Muscle layer of duodenum (tissue), 2 donors: Measurements from ENCODE around the gene KIAA1549.

ENCODE experiments used
- H3K27ac ChIP-seq: one replicate; pipeline ENCODE4 v1.7.0; 2013; ENCODE audit warnings: mild to moderate bottlenecking, low read length
- H3K27me3 ChIP-seq: one replicate; pipeline ENCODE4 v1.7.0; 2013; ENCODE audit warnings: low read depth, mild to moderate bottlenecking, control low read depth, low read length
- H3K36me3 ChIP-seq, 2 donors: one replicate each; pipeline ENCODE4 v1.7.0; 2013; ENCODE audit warnings: low read length in 2 of 2, control low read depth in 1 of 2, mild to moderate bottlenecking in 1 of 2; ENCODE audit not compliant: insufficient read depth in 2 of 2, control insufficient read depth in 1 of 2
- H3K4me1 ChIP-seq, 2 donors: one replicate each; pipeline ENCODE4 v1.7.0; 2013; ENCODE audit warnings: low read length in 2 of 2, mild to moderate bottlenecking in 2 of 2, control low read depth in 1 of 2, moderate library complexity in 1 of 2; ENCODE audit not compliant: insufficient read depth in 2 of 2, control insufficient read depth in 1 of 2
- H3K4me3 ChIP-seq, 2 donors: one replicate each; pipeline ENCODE4 v1.7.0; 2013; ENCODE audit warnings: low read length in 2 of 2, low read depth in 1 of 2, mild to moderate bottlenecking in 1 of 2
- H3K9me3 ChIP-seq, 2 donors: one replicate each; pipeline ENCODE4 v1.7.0; 2013; ENCODE audit warnings: low read length in 2 of 2, control low read depth in 1 of 2, mild to moderate bottlenecking in 1 of 2; ENCODE audit not compliant: control insufficient read depth in 1 of 2
- donor health status: healthy.

KIAA1549 gene

DNA sequence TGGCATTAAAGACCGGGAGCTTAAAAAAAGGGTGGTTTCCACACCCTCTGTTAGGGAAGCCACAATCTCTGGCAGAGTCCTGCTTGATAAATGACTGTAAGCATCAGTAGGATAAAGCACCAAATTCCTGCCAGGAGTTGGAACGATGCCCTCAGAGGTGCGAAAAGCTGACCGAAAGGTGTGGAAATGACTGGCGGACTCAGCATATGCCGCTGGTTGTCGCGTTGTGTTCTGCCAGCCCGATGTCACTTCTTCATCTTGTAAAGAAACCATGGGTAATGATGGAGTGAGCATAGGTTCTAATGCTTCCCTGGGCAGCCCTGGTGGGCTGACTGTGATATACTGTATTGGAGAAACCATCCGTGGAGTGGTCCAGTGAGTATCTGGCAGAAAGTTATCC, 62.4 kb downstream of the KIAA1549 start:
- no peak overlapping the region for H3K27ac ChIP-seq
- no peak overlapping the region for H3K4me3 ChIP-seq
- H3K36me3 ChIP-seq: no peaks in the 10 kb centered on the region
- no peaks in the 10 kb centered on the region for H3K9me3 ChIP-seq
- no peaks in the 10 kb centered on the region for H3K27me3 ChIP-seq
- H3K4me1 ChIP-seq: no peaks in the 10 kb centered on the region

DNA sequence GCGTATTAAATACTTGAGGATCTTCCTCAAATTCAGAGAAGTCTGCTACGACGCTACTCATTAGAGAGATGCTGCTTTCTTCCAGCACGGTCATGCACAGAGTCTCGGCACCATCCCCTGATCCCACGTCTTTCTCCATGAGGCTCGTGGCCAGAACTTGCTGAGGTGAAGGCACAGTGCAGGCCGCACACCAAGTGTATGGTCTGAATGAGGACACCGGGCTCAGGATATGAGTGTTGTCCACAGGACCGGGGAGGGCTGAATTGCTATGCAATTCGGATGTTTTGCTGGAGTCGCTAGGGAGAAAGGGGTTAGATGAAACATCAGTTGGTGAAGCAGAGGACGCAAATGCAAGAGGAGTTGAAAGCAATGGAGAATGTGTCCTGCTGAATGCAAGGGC, 63.0 kb downstream of the KIAA1549 start:
- H3K27me3 ChIP-seq: no peaks in the 10 kb centered on the region
- H3K36me3 ChIP-seq: no peaks in the 10 kb centered on the region
- no peaks in the 10 kb centered on the region for H3K4me1 ChIP-seq
- H3K27ac ChIP-seq: no peak overlapping the region
- no peaks in the 10 kb centered on the region for H3K9me3 ChIP-seq
- no peak overlapping the region for H3K4me3 ChIP-seq

DNA sequence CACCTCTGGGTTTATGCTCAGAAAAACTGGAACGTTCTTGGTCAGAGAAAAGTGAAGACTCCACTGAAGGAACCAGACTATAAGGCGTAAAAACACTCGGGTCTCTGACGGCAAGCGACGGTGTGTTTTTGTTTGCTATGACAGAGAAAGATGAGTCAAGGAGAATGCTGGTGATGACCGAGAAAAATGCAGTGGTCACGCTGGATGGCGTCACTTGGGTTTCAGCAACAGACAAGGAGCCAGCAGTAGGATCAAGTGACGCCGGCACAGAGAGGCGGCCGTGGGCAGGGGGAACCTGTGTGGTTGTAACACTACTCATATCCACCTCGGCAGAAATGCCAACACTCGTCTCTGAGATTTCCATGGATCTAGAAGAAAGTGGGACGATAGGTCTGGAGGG, 63.4 kb downstream of the KIAA1549 start:
- no peaks in the 10 kb centered on the region for H3K4me1 ChIP-seq
- no peak overlapping the region for H3K4me3 ChIP-seq
- no peak overlapping the region for H3K27ac ChIP-seq
- H3K27me3 ChIP-seq: no peaks in the 10 kb centered on the region
- H3K9me3 ChIP-seq: no peaks in the 10 kb centered on the region
- H3K36me3 ChIP-seq: no peaks in the 10 kb centered on the region

DNA sequence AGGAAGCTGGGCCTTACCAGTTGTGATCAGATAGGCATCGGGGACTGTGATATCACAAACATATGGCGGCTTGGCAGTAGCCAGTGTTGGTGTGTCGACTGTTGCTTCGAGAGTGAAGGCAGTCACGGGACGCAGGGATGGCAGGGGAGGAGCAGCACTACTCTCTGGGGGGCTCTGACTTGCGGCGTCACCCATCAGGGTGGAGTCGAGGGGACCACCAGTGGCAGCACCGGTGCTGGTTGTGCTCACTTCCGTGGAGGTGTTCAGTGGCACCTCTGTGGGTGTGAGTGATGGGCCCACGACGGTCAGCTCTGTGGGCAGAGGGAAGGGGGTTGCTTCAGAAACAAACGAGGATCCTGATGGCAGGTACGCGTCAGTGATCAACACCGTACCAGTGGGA, 64.5 kb downstream of the KIAA1549 start:
- Histone ChIP-seq H3K27ac (no peak overlapping the region), H3K36me3 (no peaks in the 10 kb centered on the region), H3K4me1 (no peaks in the 10 kb centered on the region), H3K9me3 (no peaks in the 10 kb centered on the region), H3K4me3 (no peak overlapping the region), H3K27me3 (no peaks in the 10 kb centered on the region)

DNA sequence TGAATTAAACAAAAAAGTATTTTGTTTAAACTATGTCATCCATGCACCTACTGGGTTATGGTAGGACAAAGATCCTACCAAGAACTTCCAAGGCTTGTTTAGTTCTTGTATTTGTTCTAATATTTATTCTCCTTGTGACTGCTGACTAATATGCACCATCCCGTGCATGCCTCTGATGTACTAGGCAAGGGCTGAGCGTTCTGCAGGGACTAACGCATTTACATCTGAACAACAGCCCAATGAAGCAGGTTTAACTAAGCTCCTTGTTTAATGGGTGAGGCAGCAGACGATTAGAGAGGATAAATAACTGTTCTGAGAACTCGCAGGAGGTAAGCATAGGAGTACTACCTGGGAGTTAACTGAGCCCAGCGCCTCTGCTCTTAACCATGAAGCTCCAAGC, 64.9 kb downstream of the KIAA1549 start:
- H3K36me3 ChIP-seq: no peaks in the 10 kb centered on the region
- no peaks in the 10 kb centered on the region for H3K27me3 ChIP-seq
- no peaks in the 10 kb centered on the region for H3K9me3 ChIP-seq
- H3K4me1 ChIP-seq: no peaks in the 10 kb centered on the region
- no peak overlapping the region for H3K27ac ChIP-seq
- H3K4me3 ChIP-seq: no peak overlapping the region

- no peak overlapping the region for H3K27ac ChIP-seq
- H3K9me3 ChIP-seq: no peaks in the 10 kb centered on the region
- H3K27me3 ChIP-seq: no peaks in the 10 kb centered on the region
- H3K4me3 ChIP-seq: no peak overlapping the region
- no peaks in the 10 kb centered on the region for H3K36me3 ChIP-seq
- H3K4me1 ChIP-seq: no peaks in the 10 kb centered on the region
These were observed 67.4 kb downstream of the KIAA1549 start for GRCh38 chr7:138913783-138914182.

DNA sequence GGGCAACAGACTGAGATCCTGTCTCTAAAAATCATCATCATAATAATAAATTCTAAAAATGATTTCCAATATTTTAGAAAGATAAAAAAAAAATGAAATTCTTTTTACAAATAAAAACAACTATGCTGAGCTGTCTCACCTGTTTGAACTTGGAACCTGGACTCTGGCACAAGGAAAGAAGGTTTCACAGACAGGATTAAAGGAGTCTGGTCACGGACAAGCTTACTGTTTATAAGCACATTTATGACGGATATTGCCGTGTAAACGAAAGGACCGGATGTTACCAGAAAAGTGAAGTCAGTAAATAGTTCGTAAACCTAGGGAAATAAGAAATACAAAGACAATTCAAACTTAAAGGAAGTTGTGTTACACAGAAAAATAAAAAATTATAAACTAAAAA, 70.2 kb downstream of the KIAA1549 start:
- Histone ChIP-seq H3K9me3 (no peaks in the 10 kb centered on the region), H3K36me3 (no peaks in the 10 kb centered on the region)

GRCh38 chr7:138907850-138908249, 73.3 kb downstream of the KIAA1549 start:
- peaks cover 0 to 3% of the 10 kb centered on the region in 2 donors for H3K36me3 ChIP-seq
- no peaks in the 10 kb centered on the region for H3K27me3 ChIP-seq
- no peak overlapping the region for H3K27ac ChIP-seq
- H3K9me3 ChIP-seq: no peaks in the 10 kb centered on the region
- no peak overlapping the region for H3K4me3 ChIP-seq
- no peaks in the 10 kb centered on the region for H3K4me1 ChIP-seq

More for the DNA sequence above, 70.2 kb downstream of the KIAA1549 start:
- Histone ChIP-seq H3K4me3 (no peak overlapping the region), H3K27me3 (no peaks in the 10 kb centered on the region), H3K27ac (no peak overlapping the region), H3K4me1 (no peaks in the 10 kb centered on the region)

- Histone ChIP-seq H3K36me3 (peaks cover 0 to 3% of the 10 kb centered on the region in 2 donors), H3K9me3 (no peaks in the 10 kb centered on the region), H3K4me1 (no peaks in the 10 kb centered on the region), H3K27me3 (no peaks in the 10 kb centered on the region), H3K27ac (no peak overlapping the region), H3K4me3 (no peak overlapping the region)
These were observed 73.9 kb downstream of the KIAA1549 start for GRCh38 chr7:138907201-138907847.

GRCh38 chr7:138903859-138904435, 77.2 kb downstream of the KIAA1549 start:
- Histone ChIP-seq H3K27me3 (no peaks in the 10 kb centered on the region), H3K4me1 (no peaks in the 10 kb centered on the region), H3K4me3 (no peak overlapping the region), H3K36me3 (peaks cover 0 to 3% of the 10 kb centered on the region in 2 donors), H3K27ac (no peak overlapping the region), H3K9me3 (no peaks in the 10 kb centered on the region)

GRCh38 chr7:138903186-138903820, 77.9 kb downstream of the KIAA1549 start:
- H3K4me3 ChIP-seq: no peak overlapping the region
- no peak overlapping the region for H3K27ac ChIP-seq
- no peaks in the 10 kb centered on the region for H3K9me3 ChIP-seq
- peaks cover 0 to 3% of the 10 kb centered on the region in 2 donors for H3K36me3 ChIP-seq
- no peaks in the 10 kb centered on the region for H3K27me3 ChIP-seq
- no peaks in the 10 kb centered on the region for H3K4me1 ChIP-seq
